HG03280 (cell line): ENCODE data around the gene NBPF6.
"Not testable (repeated sequence)": the region's sequence is repeated elsewhere in the genome, so short reads cannot be mapped to it uniquely, and the experiment has no call there.

Experiments used
- ATAC-seq: cut with Tn5 transposase; IDR thresholded peaks from one replicate; pipeline ENCODE4 v1.9.1; 2021; ENCODE audit warnings: mild to moderate bottlenecking, moderate library complexity; ENCODE audit not compliant: unreplicated experiment

The NBPF6 gene

GRCh38 chr1:108496856-108497255 is 46.7 kb downstream of the NBPF6 start:
- ATAC-seq: not testable (repeated sequence)

GRCh38 chr1:108502138-108502537 is 52.0 kb downstream of the NBPF6 start:
- ATAC-seq: no peak

- ATAC-seq: no peak
Measured at GRCh38 chr1:108502624-108503023, 52.5 kb downstream of the NBPF6 start.

- no peak for ATAC-seq
Measured at GRCh38 chr1:108503062-108503733, 53.1 kb downstream of the NBPF6 start.

GRCh38 chr1:108504447-108504846 is 54.3 kb downstream of the NBPF6 start:
- ATAC-seq: no peak

GRCh38 chr1:108505763-108506070 is 55.6 kb downstream of the NBPF6 start:
- ATAC-seq: no peak

- ATAC-seq: no peak
Measured at GRCh38 chr1:108511764-108512163, 61.6 kb downstream of the NBPF6 start.

- no peak for ATAC-seq
Measured at GRCh38 chr1:108512239-108513043, 62.3 kb downstream of the NBPF6 start.

- ATAC-seq: no peak
Measured at GRCh38 chr1:108513044-108513415, 62.9 kb downstream of the NBPF6 start.

- ATAC-seq: not testable (repeated sequence)
Measured at GRCh38 chr1:108513914-108514313, 63.8 kb downstream of the NBPF6 start.

- not testable (repeated sequence) for ATAC-seq
Measured at GRCh38 chr1:108517301-108517897, 67.3 kb downstream of the NBPF6 start.
